NK-92 (cell line): Measurements from ENCODE around the gene NXF2B.
"Not testable (repeated sequence)": the region's sequence is repeated elsewhere in the genome, so short reads cannot be mapped to it uniquely, and the experiment has no call there.

Source experiments
- DNase-seq: peaks from one replicate; lab custom pipeline; 2025; ENCODE audit not compliant: unreplicated experiment; lab: John Stamatoyannopoulos, UW

Gene NXF2B, protein sequence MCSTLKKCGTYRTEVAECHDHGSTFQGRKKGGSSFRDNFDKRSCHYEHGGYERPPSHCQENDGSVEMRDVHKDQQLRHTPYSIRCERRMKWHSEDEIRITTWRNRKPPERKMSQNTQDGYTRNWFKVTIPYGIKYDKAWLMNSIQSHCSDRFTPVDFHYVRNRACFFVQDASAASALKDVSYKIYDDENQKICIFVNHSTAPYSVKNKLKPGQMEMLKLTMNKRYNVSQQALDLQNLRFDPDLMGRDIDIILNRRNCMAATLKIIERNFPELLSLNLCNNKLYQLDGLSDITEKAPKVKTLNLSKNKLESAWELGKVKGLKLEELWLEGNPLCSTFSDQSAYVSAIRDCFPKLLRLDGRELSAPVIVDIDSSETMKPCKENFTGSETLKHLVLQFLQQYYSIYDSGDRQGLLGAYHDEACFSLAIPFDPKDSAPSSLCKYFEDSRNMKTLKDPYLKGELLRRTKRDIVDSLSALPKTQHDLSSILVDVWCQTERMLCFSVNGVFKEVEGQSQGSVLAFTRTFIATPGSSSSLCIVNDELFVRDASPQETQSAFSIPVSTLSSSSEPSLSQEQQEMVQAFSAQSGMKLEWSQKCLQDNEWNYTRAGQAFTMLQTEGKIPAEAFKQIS

GRCh38 chrX:102439908-102440307, at the start of gene NXF2B:
NXF2B (minus strand) TSS chrX:102440008; CDS start chrX:102380036, 59,972 bp downstream.
- not testable (repeated sequence) for DNase-seq

DNA sequence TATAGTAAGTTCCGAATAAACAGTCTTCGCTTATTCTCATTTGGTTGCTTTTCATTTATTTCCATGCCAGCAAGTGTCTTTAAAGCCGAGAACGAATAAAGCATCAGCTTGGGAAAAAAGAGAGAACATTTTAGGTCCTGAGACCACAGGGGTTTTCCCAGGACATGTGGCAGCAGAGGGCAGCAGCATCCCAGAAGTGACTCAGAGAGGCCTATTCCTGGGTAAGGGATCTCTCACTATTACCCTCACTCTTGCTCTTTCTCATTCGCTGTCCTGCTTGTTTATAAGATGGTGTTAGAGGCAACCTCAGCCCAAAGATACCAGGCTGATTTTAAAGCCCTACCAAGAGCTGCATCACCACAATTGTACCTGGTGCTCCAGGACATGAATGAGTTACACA, 39.0 kb upstream of the NXF2B start:
- not testable (repeated sequence) for DNase-seq

DNA sequence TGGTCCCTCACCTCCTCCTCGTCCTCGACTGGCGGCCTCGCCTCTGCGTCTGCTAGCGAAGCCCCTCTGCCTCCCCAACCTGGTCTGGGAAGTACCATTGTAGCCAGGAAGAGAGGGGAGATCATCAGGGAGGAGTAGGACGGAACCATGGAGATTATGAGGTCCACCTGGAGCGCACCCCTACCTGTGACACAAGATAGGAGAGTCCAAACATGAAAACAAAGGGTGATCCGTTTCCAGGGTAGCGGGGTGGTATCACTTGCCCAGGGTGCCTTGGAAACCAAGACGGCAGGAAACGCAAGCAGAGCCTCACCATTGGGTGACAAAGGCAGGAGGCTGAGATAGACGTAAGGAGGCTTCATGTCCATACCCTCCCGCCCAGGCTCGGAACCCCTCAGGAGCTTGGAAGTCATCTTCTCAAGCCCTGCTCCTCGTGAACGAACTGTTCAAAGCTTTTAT, 32.0 kb upstream of the NXF2B start, which contains the start of gene TCP11X2:
TCP11X2 (minus strand) TSS at position 51 of the 459 bp plus-strand sequence.
- not testable (repeated sequence) for DNase-seq

- DNase-seq: not testable (repeated sequence)
These were observed 30.4 kb upstream of the NXF2B start for GRCh38 chrX:102470215-102470614.

GRCh38 chrX:102458615-102459014, 18.8 kb upstream of the NXF2B start:
- not testable (repeated sequence) for DNase-seq

GRCh38 chrX:102414493-102414892, 25.3 kb downstream of the NXF2B start:
- DNase-seq: not testable (repeated sequence)

DNA sequence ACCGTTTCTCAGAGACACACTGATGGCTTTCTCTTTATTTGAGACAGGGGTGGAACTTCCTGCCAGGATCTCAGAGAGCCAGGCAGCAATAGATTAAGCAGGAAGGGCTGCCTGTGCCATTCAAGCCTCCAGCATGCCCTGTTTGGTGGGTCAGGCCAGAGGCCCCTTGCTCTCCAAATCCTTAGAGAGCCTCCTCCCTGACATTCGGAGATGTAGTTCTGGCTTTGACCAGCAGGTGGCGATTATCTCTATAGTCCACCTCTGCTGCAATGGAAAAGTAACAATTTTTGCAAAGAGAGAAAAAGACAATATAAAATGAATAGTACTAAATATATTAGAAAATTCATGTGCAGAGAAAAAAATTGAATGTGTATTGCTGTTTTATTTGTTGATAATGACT, 93.9 kb downstream of the NXF2B start:
- no peak for DNase-seq

DNA sequence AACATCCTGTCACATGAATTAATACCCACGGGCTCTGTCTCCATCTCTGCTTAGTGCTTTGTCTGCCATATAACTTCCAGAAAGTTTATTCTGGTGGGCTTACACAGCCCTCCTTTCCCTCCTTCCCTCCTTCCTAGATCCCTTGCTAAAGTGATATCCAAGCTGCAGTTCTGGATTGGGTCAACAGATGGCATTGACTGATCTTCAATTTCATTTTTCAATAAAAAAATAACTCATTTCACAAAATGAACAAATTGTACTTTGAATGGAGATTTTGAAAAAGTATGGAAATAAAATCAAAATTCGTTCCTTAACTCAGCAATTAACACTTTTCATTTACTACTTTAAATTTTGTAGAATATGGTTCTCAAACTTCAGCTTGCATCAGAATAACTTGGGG, 97.9 kb downstream of the NXF2B start:
- DNase-seq: no peak

DNA sequence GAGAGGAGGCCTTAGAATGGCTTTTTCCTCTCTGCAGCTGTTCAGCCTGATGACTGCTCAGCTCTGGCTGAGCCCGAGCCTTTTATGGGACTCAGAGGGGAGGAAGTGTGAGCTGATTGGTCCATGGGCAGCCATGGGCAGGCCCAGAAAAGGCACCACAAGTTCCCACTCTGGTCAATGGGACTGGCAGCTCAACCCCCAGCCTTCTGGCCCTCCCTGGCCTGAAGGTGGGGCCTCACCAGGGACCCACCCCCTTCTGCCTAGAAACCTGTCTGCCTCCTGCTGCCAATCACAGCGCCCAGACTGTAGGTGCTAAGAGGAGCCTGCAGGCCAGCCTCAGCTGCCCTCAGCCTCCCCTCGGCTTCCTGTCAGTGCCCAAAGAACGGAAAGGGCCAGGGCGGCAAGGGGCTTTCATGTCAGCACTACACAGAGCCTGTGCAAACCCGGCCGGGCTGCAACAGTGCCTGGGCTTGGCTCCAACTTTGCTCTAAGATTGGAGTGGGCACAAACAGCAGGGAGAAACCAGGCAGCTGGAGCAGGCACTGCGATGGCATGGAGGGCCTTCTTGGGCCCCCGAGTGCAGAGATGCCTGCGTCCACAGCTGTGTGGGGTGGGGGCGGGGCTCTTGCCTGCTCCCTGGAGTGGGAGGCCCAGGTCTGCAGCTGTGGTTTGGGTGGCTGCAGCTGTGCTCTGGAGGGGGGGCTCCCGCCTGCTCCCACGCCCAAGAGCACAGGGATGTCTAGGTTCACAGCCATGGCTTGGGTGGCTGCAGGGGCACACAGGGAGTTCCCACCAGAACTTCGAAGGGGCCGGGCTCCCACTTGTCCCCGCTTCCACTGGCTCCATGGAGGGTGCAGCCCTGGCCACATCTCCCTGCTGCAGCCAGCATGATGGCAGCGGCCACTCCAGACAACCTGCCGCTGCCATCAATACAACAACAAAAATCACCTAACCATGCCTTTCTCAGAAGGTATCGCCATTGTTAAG, 100.2 kb downstream of the NXF2B start:
- no peak for DNase-seq

DNA sequence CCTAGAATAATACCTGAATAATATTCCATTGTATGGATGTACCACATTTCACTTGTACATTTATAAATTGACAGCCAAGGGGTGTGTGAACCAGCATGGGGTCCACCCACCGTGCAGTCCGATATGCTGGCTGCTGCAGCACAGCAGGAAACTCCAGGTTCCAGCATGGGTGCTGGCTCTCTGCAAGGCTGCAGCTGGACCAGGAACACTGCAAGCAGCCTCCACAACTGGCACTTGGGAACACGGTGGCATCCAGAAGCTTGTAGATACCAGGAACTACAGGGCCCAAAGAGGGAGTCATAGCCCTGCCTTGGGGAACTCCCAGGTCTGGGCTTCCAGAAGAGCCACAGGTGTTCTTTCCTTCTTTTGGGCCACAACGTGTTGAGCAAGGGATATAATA, 101.6 kb downstream of the NXF2B start:
- DNase-seq: no peak
